WTC11 (cell line): Measurements from ENCODE around the gene RBP3.

Source experiments
- ELF4 ChIP-seq: sonication (generic); formaldehyde crosslinking; IDR thresholded peaks from 2 replicates; pipeline ENCODE4 v1.8.1; 2022; ENCODE audit warnings: low read depth, mild to moderate bottlenecking, moderate library complexity, missing genetic modification reagents
- TF ChIP-seq, protein P1 (sequence below): fragments of 200-600 bp; IDR thresholded peaks from 2 replicates; pipeline ENCODE4 v1.8.0; 2022; ENCODE audit warnings: antibody characterized with exemption

GRCh38 chr10:47364366-47364765, 16.2 kb downstream of the RBP3 start:
- TF ChIP-seq, protein P1, sequence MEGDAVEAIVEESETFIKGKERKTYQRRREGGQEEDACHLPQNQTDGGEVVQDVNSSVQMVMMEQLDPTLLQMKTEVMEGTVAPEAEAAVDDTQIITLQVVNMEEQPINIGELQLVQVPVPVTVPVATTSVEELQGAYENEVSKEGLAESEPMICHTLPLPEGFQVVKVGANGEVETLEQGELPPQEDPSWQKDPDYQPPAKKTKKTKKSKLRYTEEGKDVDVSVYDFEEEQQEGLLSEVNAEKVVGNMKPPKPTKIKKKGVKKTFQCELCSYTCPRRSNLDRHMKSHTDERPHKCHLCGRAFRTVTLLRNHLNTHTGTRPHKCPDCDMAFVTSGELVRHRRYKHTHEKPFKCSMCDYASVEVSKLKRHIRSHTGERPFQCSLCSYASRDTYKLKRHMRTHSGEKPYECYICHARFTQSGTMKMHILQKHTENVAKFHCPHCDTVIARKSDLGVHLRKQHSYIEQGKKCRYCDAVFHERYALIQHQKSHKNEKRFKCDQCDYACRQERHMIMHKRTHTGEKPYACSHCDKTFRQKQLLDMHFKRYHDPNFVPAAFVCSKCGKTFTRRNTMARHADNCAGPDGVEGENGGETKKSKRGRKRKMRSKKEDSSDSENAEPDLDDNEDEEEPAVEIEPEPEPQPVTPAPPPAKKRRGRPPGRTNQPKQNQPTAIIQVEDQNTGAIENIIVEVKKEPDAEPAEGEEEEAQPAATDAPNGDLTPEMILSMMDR = no peak
- no peak for TF ChIP-seq ELF4 (CRISPR knock-in tag)
